ENCODE results near the gene ERCC6. TPM values are rescaled to one million over a fixed set of nuclear protein-coding genes. Genes with fewer than 3 reads are reported as not detected.

Gene ERCC6
- total RNA-seq, 1 donor from 2014 or later: 17.2 TPM

DNA sequence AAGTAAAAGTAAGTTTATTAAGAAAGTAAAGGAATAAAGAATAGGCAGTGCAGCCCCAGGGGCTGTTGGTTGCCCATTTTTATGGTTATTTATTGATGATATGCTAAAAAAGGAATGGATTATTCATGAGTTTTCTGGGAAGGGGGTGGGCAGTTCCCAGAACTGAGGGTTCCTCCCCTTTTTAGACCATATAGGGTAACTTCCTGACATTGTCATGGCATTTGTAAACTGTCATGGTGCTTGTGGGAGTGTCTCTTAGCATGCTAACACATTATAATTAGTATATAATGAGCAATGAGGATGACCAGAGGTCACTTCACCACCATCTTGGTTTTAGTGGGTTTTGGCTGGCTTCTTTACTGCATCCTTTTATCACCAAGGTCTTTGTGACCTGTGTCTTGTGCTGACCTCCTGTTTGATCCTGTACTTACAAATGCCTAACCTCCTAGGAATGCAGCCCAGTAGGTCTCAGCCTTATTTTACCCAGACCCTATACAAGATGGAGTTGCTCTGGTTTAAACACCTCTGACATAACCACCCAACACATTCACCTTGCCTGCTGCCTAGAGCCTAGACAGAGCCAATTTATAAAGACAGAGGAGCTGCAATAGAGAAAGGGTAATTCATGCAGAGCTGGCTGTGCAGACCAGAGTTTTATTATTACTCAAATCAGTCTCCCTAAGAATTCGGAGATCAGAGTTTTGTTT is 10.9 kb upstream of the ERCC6 start:
- DNase-seq: no peak

GRCh38 chr10:49543604-49544003 is 4.7 kb upstream of the ERCC6 start:
- DNase-seq: no peak

GRCh38 chr10:49542353-49542752 is 3.4 kb upstream of the ERCC6 start:
- no peak for DNase-seq

- DNase-seq: no peak
Measured at GRCh38 chr10:49541762-49542161, 2.8 kb upstream of the ERCC6 start.

- no peak for DNase-seq
Measured at GRCh38 chr10:49540056-49540797, 1.3 kb upstream of the ERCC6 start.

- DNase-seq: no peak
Measured at GRCh38 chr10:49539320-49539885, 482 bp upstream of the ERCC6 start.

DNA sequence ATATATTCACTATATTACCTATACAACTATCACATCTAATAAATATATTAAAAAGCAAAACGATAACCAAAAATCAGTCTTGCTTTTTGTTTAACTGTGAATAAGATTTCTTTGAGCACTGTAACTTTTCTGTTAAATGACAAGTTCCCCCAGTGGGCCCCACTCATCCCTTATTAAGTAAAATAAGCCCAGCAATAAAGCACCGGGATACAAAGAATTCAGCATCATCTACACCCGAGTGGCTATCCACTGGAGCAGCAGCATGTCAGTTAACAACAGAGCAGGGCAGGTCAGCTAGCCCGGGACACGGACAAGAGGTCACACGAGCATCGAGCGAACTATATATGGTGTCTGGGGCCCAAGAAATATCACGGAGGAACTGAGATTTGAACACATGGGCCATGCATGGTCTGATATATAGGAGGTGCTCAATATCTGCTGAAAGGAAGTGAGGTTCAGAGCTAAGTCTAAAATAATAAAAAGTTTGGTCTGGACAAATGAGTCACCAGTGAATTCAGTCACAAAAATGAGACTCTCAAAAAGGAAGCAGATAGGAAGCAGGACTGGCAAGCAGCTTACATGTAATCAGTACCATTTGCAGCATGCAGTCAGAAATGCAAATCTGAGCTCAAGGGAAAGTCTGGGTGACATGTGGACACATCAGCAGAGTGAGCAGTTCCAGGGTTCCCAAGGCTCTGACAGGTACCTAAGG is 4.1 kb downstream of the ERCC6 start:
- DNase-seq: peak; percentile 4

DNA sequence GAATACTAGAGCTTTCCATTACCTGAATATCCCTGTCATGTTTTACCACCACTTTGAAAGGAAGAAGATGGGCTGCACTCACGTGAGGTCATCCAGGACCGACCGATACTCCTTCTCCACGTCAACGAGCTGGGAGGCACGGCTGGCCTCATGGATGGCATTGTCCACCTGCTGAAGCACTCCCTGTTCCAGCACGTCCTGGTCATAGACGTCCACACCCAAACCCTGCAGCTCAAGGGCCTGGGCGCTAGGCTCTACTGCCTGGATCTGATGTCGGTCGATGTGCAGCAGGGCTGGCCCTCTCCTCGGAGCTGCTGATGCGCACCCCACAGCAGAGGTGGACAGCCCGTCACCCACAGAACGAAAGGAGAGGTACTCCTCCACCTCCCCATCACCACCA is 6.5 kb downstream of the ERCC6 start:
- no peak for DNase-seq

- DNase-seq: no peak
Measured at GRCh38 chr10:49528977-49529506, 9.9 kb downstream of the ERCC6 start.

DNA sequence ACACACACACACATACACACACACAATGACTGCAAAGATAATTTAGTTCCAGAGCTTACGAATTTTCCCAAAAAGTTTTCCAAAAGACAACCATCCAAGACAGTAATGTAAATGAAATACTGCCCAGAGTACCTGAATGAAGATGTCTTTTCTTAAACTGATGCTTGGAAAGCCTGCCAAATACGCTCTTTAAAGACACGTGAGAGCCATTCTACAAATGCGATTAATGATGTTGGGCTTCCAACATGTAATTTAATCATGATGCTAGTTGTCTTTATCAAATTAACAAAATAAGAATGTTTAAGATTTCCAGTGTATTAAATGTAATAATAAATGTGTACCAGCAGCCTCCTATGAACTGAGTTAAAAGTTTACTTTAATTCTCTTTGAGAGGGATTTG is 11.1 kb downstream of the ERCC6 start:
- no peak for DNase-seq

DNA sequence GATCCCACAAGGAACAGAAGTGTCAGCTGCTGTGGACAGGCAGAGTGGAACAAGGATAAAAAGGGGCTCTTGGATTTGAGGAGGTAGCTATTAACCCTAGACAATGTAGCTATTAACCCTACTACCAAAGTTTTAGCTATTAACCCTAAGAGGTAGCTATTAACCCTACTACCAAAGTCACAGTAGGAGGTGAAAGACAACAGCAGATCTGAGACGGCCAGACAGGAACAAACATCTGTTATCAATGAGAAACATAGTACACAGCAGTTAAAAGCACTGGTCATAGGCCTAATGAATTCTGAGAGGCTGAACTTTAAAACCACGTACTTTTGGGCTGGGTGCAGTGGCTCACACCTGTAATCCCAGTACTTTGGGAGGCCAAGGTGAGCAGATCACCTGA is 11.9 kb downstream of the ERCC6 start:
- no peak for DNase-seq

DNA sequence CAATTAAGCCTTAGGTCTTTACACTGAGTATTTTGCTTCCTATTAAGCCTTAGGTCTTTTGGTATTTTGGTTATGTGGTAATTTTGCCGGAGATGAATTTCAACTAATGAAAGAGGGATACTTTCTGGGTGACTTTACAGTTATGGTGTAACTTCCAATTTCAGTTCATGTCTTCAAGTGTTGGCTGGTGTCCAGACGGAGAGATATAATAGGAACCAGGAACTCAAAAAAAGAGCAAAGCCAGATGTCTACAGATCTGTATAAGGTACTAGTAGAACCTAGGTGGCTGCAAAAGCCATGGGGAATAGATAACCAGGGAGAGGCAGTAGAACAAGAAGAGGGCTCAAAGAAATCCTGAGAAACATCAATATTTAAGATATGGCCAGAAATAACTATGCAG is 12.3 kb downstream of the ERCC6 start:
- no peak for DNase-seq

- no peak for DNase-seq
Measured at GRCh38 chr10:49524496-49524895, 14.4 kb downstream of the ERCC6 start.

DNA sequence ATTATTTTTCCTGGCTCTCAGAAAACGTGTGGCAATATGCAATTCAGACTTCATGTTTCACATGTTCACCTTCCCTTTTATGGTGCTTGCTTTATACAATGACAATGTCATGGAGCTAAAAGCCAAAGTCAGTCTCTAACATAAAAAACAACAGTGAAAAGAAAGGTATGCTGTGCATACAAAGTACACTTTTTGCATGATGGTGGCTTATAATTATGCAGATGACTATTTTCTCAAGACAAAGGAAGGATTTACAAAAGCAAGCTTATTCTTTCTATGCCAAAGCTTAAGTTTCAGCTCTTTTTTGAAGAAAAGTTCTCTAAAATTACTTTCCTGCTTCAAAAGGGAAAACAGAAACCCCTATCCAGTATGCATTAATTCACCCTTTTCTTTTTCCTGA is 15.6 kb downstream of the ERCC6 start:
- DNase-seq: no peak

- no peak for DNase-seq
Measured at GRCh38 chr10:49521062-49521461, 17.9 kb downstream of the ERCC6 start.

GRCh38 chr10:49520122-49520775 is 18.7 kb downstream of the ERCC6 start:
- no peak for DNase-seq

GRCh38 chr10:49519717-49520116 is 19.2 kb downstream of the ERCC6 start:
- DNase-seq: no peak

DNA sequence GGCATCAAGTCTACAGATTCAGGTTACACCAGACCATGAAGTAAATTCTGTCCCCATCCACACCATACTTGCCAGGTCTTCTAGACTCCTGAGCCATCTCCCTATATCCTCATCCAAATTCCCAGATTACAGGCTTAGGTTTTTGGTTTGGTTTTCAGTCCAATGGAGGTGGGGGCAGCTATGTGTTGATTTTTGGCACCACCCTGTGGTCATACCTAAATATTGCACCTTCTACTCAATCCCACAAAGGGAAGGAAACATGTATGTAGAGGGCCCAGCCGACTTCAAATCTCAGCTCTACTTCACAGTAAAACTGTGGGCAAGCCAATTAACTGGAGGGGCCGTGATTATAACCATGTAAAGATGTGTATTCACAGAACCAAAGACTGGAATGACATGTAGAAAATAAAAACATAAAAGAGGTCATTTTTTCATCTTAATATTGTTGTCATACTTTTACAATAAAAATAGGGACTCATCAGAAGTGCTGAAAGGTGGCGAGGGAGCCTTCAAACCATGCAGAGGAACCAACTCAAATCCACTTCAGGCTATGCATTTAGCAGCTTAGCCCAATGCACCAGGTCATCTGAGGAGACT is 19.8 kb downstream of the ERCC6 start:
- peak; percentile 29 for DNase-seq

DNA sequence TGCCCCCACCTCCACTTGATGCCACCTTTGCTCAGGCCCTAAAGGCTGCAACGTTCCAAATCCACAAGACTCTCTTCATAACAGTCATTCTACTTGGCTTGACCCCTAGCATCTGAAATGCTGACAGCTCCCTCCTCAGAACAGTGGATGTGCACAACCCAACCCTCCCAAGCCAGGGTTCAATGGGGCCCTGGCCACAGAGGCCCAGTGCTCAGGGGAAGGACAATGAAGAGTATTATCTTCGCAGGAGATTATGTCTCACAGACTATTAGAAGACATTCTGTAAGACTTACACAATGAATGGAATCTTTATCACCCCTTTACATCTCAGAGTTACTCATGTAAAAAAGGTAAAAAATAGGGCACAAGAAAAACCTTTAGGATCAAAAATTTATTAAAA is 20.4 kb downstream of the ERCC6 start:
- DNase-seq: no peak

DNA sequence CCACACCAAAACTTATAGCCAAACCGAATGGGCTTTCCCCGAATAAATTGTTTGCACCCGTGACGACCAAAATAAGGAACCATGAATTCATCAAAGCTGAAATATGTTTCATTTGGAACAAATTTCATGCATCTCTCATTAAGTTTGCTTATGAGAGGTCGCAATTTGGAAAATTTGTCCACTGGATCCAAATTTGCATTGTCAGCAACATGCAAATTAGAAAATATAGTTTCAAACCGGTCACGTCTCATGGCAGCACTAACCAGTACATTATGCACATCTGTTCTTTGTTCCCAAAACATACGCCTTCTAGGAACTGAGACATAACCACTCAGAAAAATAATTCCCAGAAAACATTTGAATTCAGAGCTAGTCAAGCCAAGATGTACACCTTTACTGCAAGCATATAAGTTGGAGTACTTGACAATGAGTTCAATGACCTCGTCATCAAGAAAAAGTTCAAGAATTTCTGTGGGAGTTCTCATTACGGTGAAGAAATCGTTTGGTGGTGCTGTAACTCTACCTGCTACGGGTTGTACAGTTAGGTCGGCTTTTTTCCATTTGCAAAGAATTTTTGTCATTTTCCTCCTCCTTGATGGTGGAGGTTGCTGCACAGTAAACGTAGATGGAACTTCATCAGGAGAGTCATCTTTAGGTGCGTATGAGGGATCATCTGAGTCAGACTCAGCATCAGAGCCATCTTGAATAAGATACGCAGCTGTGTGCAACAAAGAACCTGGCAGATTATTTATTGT is 22.5 kb downstream of the ERCC6 start:
- no peak for DNase-seq
